Activated CD8-positive, alpha-beta memory T cell treated with anti-CD3 and anti-CD28 coated beads, Interleukin-2, amount 50 U/mL, for 4 hours (primary cell): ENCODE measurements around the gene ARL6IP4.

Experiments used
- DNase-seq: peaks from one replicate; pipeline ENCODE4 v3.0.0-alpha.2; 2020

Gene ARL6IP4

GRCh38 chr12:122991623-122992275, 11.3 kb downstream of the ARL6IP4 start:
- no peak for DNase-seq

GRCh38 chr12:122992386-122992785, 11.9 kb downstream of the ARL6IP4 start:
- no peak for DNase-seq

GRCh38 chr12:122994140-122994675, 13.7 kb downstream of the ARL6IP4 start:
- no peak for DNase-seq

- no peak for DNase-seq
These were observed 14.5 kb downstream of the ARL6IP4 start for GRCh38 chr12:122994781-122995502.

- no peak for DNase-seq
These were observed 15.2 kb downstream of the ARL6IP4 start for GRCh38 chr12:122995503-122996187.

- no peak for DNase-seq
These were observed 15.7 kb downstream of the ARL6IP4 start for GRCh38 chr12:122996188-122996601.

- DNase-seq, result no peak
These were observed 16.3 kb downstream of the ARL6IP4 start for GRCh38 chr12:122996621-122997342.

- DNase-seq, result no peak
These were observed 17.1 kb downstream of the ARL6IP4 start for GRCh38 chr12:122997343-122998250.

- no peak for DNase-seq
These were observed 17.8 kb downstream of the ARL6IP4 start for GRCh38 chr12:122998316-122998715.

GRCh38 chr12:122999196-122999946, 18.9 kb downstream of the ARL6IP4 start:
- DNase-seq, result no peak

GRCh38 chr12:122999986-123000420, 19.5 kb downstream of the ARL6IP4 start:
- DNase-seq, result no peak

- DNase-seq, result no peak
These were observed 20.1 kb downstream of the ARL6IP4 start for GRCh38 chr12:123000578-123000977.

GRCh38 chr12:123001464-123001863, 21.0 kb downstream of the ARL6IP4 start:
- no peak for DNase-seq

- DNase-seq, result no peak
These were observed 22.8 kb downstream of the ARL6IP4 start for GRCh38 chr12:123003257-123003656.

GRCh38 chr12:123004287-123004686, 23.8 kb downstream of the ARL6IP4 start:
- no peak for DNase-seq

- DNase-seq, result no peak
These were observed 24.7 kb downstream of the ARL6IP4 start for GRCh38 chr12:123005081-123005626.

- no peak for DNase-seq
These were observed 26.5 kb downstream of the ARL6IP4 start for GRCh38 chr12:123006977-123007376.

GRCh38 chr12:123010110-123010509, 29.6 kb downstream of the ARL6IP4 start:
- DNase-seq, result no peak

GRCh38 chr12:123010681-123011080, 30.2 kb downstream of the ARL6IP4 start:
- no peak for DNase-seq

GRCh38 chr12:123011701-123012100, 31.2 kb downstream of the ARL6IP4 start:
- DNase-seq, result no peak
